Measurements from ENCODE around the gene IL4I1.

IL4I1 gene

DNA sequence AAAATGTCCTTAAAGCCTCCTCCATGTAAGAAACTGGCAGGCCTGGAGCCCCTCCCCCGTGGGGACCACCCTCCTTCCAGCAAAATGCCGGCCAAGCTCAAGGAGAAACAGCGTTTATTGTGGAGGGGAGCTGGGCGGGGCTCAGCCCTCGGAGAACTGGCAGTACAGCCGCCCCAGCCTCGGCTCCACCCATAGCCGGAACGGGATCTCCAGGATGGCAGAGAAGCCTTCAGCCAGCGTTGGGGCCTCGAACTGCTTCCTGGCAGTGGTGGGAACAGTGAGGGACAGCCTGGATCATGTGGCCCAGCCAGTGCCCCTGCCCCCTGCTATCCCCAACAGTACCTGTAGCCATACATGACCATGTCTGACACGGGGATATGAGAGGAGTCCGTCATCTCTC, 35.6 kb downstream of the IL4I1 start:
- Histone ChIP-seq H3K27ac (ENCODE audit: low read depth, low read length) (no peak overlapping the region), H3K4me3 (ENCODE audit: low read depth, low read length) (no peak overlapping the region), H3K27me3 (ENCODE audit: insufficient read depth, low read length) (no peaks in the 10 kb centered on the region), H2AFZ (ENCODE audit: low read length, unreplicated experiment) (no peak overlapping the region), H3K79me2 (ENCODE audit: control insufficient read depth, insufficient read depth, low read length, unreplicated experiment) (peaks cover 13% of the 10 kb centered on the region), H3K36me3 (ENCODE audit: insufficient read depth, low read length) (no peaks in the 10 kb centered on the region), H3K4me1 (ENCODE audit: control insufficient read depth, insufficient read depth, low read length, unreplicated experiment) (peaks cover 19% of the 10 kb centered on the region)

DNA sequence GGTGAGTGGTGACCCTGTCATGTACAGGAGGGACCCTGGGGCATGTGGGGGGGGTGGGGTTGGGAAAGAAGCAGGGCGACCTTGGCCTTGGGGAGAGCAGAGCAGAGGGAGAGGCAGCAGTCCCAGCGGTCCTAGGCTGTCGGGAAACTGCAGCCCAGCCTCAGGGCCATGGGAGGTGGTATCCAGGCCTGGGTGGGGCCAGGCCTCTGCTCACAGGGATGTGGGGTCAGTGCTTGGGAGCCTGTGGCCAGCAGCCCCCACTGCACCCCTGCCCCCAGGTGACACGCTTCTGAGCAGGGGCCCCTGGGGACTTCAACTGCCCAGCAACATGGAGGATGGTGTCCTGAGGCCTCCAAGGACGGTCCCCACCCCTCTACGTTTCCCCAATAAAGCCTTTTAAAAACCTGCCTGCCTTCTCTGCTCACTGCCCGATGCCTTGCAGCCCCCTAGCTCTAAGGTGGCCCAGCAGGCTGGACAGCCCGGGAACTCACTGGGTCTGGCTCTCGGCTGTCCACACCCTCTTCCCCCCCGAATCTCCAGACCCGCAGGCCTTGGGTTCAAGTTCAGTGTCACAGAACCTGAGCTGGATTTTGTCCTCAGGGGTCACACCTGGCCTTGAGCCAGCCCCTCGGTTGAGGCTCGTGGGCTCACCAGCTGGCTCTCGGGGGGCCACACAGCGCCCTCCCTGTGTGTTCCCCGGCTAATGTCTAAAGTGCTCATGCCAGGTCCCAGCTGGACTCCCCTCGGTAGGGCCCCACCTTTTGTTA, 36.2 kb downstream of the IL4I1 start:
- Histone ChIP-seq H3K4me3 (ENCODE audit: low read depth, low read length) (no peak overlapping the region), H3K4me1 (ENCODE audit: control insufficient read depth, insufficient read depth, low read length, unreplicated experiment) (peaks cover 15% of the 10 kb centered on the region), H3K27ac (ENCODE audit: low read depth, low read length) (no peak overlapping the region), H3K79me2 (ENCODE audit: control insufficient read depth, insufficient read depth, low read length, unreplicated experiment) (peaks cover 11% of the 10 kb centered on the region), H3K27me3 (ENCODE audit: insufficient read depth, low read length) (no peaks in the 10 kb centered on the region), H2AFZ (ENCODE audit: low read length, unreplicated experiment) (no peak overlapping the region), H3K36me3 (ENCODE audit: insufficient read depth, low read length) (no peaks in the 10 kb centered on the region)

DNA sequence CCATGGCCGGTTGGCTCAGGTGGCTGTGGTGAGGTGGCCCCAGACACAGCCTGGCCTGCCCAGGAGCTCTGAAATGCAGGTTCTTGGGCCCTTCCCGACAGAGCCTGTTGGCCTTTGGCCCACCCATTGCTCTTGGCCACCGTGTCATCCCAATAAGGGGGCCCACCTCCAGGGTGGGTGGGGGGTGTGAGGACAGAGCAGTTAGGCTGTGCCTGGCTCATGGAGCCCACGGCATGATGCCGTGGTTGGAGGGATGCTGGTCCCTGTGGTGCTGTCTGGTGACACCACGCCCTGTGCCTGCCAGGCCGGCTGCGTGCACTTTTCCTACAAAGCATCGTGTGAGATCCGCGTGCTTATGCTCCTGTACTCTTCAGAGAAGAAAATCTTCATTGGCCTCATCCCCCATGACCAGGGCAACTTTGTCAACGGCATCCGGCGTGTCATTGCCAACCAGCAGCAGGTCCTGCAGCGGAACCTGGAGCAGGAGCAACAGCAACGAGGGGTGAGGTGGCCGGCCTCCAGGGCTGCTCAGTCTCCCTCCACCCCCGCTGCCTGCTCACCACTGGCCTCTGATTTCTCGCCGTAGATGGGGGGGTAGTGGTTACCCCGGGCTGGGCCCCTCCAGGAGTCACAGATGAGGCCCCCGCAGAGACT, 36.9 kb downstream of the IL4I1 start:
- no peaks in the 10 kb centered on the region for H3K36me3 ChIP-seq (ENCODE audit: insufficient read depth, low read length)

DNA sequence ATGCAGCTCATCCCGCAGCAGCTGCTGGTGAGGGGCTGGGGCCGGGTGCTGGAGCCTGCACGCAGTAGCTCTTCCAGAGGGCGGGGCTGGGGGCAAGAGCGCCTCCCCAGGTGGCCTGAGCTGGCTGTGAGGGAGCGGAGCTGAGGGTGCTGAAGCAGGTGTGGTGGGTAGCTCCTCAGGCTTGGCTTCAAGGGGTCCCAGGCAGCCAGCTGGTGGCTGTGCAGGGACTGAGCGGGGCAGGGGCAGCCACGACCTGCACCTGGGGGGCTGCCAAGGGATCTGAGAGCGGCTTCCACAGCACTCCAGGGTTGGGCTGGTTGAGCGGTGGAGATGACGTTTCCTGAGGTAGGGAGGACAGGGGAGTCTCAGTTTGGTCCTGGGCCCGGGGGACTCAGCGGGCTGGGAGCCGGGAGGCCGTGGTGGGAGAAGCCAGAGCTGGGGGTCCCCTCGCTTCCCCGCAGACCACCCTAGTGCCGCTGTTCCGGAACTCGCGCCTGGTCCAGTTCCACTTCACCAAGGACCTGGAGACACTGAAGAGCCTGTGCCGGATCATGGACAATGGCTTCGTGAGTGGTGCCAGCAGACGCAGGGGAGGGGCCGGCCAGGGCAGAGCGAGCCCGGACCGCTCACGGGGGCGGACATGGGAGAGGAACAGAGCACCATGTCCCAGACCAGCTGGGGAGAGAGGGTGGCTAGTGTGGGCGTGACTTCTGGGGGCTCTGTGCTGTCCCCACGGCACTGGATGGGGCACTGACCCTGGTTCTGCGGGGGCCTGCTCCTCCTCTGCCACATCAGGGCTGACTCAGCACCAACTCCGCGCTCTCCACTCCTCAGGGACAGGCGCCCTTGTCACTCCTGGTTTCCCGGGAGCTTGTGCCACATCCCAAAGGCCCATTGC, 38.4 kb downstream of the IL4I1 start:
- Histone ChIP-seq H3K27ac (ENCODE audit: low read depth, low read length) (peak overlapping the region; percentile 54), H2AFZ (ENCODE audit: low read length, unreplicated experiment) (no peak overlapping the region), H3K27me3 (ENCODE audit: insufficient read depth, low read length) (no peaks in the 10 kb centered on the region), H3K36me3 (ENCODE audit: insufficient read depth, low read length) (no peaks in the 10 kb centered on the region), H3K4me3 (ENCODE audit: low read depth, low read length) (no peak overlapping the region), H3K4me1 (ENCODE audit: control insufficient read depth, insufficient read depth, low read length, unreplicated experiment) (peaks cover 15% of the 10 kb centered on the region), H3K79me2 (ENCODE audit: control insufficient read depth, insufficient read depth, low read length, unreplicated experiment) (peaks cover 5% of the 10 kb centered on the region)

More for the DNA sequence above, 36.9 kb downstream of the IL4I1 start:
- H3K4me1 ChIP-seq (ENCODE audit: control insufficient read depth, insufficient read depth, low read length, unreplicated experiment) = peaks cover 15% of the 10 kb centered on the region
- H3K27ac ChIP-seq (ENCODE audit: low read depth, low read length) = peak overlapping the region; percentile 42
- H3K27me3 ChIP-seq (ENCODE audit: insufficient read depth, low read length) = no peaks in the 10 kb centered on the region
- no peak overlapping the region for H2AFZ ChIP-seq (ENCODE audit: low read length, unreplicated experiment)
- H3K79me2 ChIP-seq (ENCODE audit: control insufficient read depth, insufficient read depth, low read length, unreplicated experiment) = peaks cover 7% of the 10 kb centered on the region
- no peak overlapping the region for H3K4me3 ChIP-seq (ENCODE audit: low read depth, low read length)

DNA sequence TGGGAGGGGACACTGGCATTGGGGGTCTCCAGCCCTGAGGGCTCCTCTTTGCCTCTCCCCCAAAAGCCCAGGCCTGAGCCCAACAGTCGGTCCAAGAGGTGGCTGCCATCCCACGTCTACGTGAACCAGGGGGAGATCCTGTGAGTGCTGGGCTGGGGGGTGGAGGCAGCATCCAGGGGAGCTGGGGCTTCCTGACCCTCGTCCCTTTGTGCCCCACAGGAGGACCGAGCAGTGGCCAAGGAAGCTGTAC, 38.9 kb downstream of the IL4I1 start:
- H2AFZ ChIP-seq (ENCODE audit: low read length, unreplicated experiment) = no peak overlapping the region
- peaks cover 9% of the 10 kb centered on the region for H3K79me2 ChIP-seq (ENCODE audit: control insufficient read depth, insufficient read depth, low read length, unreplicated experiment)
- no peaks in the 10 kb centered on the region for H3K36me3 ChIP-seq (ENCODE audit: insufficient read depth, low read length)
- no peaks in the 10 kb centered on the region for H3K27me3 ChIP-seq (ENCODE audit: insufficient read depth, low read length)
- no peak overlapping the region for H3K27ac ChIP-seq (ENCODE audit: low read depth, low read length)
- H3K4me1 ChIP-seq (ENCODE audit: control insufficient read depth, insufficient read depth, low read length, unreplicated experiment) = peaks cover 16% of the 10 kb centered on the region
- no peak overlapping the region for H3K4me3 ChIP-seq (ENCODE audit: low read depth, low read length)

DNA sequence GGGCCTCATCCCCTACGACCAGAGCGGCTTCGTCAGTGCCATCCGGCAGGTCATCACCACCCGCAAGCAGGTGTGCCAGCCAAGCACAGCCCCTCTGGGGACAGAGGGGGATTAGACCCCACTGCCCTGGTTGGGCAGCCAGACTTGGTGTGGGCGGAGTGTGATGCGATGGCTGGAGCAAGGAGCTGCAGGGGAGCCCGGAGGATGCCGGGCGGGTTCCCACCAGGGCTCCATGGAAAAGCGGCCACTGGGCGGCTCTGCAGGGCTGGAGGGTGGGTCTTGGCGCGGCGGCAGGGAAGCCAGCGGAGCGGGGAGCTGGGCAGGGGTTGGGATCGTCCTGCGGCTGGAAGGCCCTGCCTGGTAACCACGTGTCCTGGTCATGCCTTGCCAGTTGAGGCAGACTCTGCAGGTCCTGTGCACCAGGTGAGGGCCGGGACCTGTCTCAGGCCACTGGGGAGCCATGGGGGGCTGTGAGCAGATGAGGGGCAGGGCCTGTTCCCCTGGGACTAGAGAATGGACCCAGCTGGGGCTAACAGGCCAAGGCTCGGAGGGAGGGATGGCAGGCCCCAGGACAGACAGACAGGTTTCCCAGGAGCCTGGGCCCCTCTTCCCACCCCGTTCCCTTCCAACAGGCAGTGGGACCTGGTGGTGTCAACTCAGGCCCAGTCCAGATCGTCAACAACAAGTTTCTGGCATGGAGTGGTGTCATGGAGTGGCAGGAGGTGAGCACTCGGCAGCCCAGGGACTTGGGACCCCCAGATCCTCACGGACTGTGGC, 39.4 kb downstream of the IL4I1 start:
- Histone ChIP-seq H3K27ac (ENCODE audit: low read depth, low read length) (no peak overlapping the region), H3K27me3 (ENCODE audit: insufficient read depth, low read length) (no peaks in the 10 kb centered on the region), H3K4me3 (ENCODE audit: low read depth, low read length) (no peak overlapping the region), H3K79me2 (ENCODE audit: control insufficient read depth, insufficient read depth, low read length, unreplicated experiment) (peaks cover 14% of the 10 kb centered on the region), H2AFZ (ENCODE audit: low read length, unreplicated experiment) (no peak overlapping the region), H3K36me3 (ENCODE audit: insufficient read depth, low read length) (no peaks in the 10 kb centered on the region), H3K4me1 (ENCODE audit: control insufficient read depth, insufficient read depth, low read length, unreplicated experiment) (peaks cover 21% of the 10 kb centered on the region)

DNA sequence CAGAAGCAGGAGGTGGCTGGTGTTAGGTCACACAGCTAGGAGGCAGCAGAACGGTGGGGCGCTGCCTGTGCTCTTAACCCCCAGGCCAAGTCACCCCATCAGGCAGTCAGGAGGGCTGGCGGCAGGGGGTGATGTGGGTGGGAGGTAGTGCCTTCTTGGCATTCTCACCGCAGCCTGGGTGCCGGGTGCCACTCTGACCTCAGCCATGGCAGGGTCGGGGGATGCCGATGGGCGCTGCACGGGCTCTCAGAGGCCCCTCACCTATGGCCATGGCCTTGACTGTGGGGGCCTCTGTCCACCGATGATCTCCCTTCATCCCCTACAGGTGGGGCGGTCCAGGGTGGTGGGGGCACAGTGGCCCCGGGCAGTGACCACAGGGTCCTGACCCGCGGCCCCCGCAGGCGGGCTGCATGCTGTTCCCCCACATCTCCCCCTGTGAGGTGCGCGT, 40.1 kb downstream of the IL4I1 start:
- H3K79me2 ChIP-seq (ENCODE audit: control insufficient read depth, insufficient read depth, low read length, unreplicated experiment) = peaks cover 21% of the 10 kb centered on the region
- peaks cover 23% of the 10 kb centered on the region for H3K4me1 ChIP-seq (ENCODE audit: control insufficient read depth, insufficient read depth, low read length, unreplicated experiment)
- no peak overlapping the region for H3K4me3 ChIP-seq (ENCODE audit: low read depth, low read length)
- H3K27me3 ChIP-seq (ENCODE audit: insufficient read depth, low read length) = no peaks in the 10 kb centered on the region
- no peaks in the 10 kb centered on the region for H3K36me3 ChIP-seq (ENCODE audit: insufficient read depth, low read length)
- no peak overlapping the region for H2AFZ ChIP-seq (ENCODE audit: low read length, unreplicated experiment)
- no peak overlapping the region for H3K27ac ChIP-seq (ENCODE audit: low read depth, low read length)

DNA sequence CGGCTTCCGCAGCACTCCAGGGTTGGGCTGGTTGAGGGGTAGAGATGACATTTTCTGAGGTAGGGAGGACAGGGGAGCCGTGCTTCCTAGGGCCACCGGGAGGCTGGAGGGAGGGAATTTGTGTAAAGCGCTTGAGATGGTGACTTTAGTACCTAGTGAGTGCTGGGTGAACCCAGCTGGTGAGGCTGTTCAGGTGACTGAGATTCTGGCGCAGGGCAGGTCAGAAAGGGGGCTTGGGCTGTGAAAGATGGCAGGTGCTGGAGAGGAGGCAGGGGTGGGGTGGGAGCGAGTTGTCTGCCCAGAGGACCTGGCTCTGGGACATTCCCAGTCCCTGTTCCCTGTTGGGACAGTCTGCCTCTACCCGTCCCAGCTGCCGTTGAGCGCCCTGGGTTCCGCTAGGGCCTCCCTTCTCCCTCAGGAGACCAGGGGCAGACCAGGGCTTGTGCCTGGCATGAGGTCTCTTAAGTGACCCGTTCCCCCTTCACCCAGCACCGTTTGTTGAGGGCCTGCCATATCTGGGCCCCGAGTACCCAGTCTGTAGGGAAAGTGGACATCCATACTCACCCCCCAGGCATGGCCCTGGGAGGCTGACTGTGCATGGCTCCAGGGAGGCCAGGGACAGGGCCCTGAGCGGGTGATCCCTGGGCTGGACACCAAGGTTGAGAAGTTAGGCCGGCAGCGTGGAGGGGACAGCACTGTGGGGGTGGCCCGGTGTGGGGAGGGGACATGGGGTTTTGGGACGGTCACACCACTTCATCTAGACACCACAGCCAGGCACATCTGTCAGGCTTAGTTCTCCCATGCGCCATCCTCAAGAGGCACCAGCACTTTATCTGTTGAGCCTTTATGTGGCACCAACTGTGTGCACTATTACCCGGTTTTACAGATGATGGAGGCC, 40.8 kb downstream of the IL4I1 start:
- no peak overlapping the region for H2AFZ ChIP-seq (ENCODE audit: low read length, unreplicated experiment)
- no peaks in the 10 kb centered on the region for H3K27me3 ChIP-seq (ENCODE audit: insufficient read depth, low read length)
- no peaks in the 10 kb centered on the region for H3K36me3 ChIP-seq (ENCODE audit: insufficient read depth, low read length)
- no peak overlapping the region for H3K27ac ChIP-seq (ENCODE audit: low read depth, low read length)
- peaks cover 21% of the 10 kb centered on the region for H3K79me2 ChIP-seq (ENCODE audit: control insufficient read depth, insufficient read depth, low read length, unreplicated experiment)
- H3K4me1 ChIP-seq (ENCODE audit: control insufficient read depth, insufficient read depth, low read length, unreplicated experiment) = peaks cover 23% of the 10 kb centered on the region
- H3K4me3 ChIP-seq (ENCODE audit: low read depth, low read length) = no peak overlapping the region

DNA sequence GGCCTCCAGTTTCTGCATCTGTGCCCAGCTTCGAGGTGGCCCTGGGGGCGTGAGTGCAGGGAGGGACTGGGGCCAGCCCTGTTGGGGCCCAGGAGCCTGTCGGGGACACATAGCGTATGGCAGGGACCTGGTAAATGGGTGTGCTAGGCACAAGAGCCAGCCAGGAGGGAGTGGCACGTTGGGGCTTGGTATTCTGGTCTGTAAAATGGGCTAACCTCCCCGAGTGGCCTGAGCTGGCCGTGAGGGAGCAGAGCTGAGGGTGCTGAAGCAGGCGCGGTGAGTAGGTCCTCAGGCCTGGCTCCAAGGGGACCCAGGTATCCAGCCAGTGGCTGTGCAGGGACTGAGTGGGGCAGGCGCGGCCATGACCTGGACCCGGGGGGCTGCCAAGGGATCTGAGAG, 41.4 kb downstream of the IL4I1 start:
- Histone ChIP-seq H3K4me3 (ENCODE audit: low read depth, low read length) (no peak overlapping the region), H3K79me2 (ENCODE audit: control insufficient read depth, insufficient read depth, low read length, unreplicated experiment) (peaks cover 21% of the 10 kb centered on the region), H3K36me3 (ENCODE audit: insufficient read depth, low read length) (no peaks in the 10 kb centered on the region), H3K27me3 (ENCODE audit: insufficient read depth, low read length) (no peaks in the 10 kb centered on the region), H3K27ac (ENCODE audit: low read depth, low read length) (no peak overlapping the region), H2AFZ (ENCODE audit: low read length, unreplicated experiment) (no peak overlapping the region), H3K4me1 (ENCODE audit: control insufficient read depth, insufficient read depth, low read length, unreplicated experiment) (peaks cover 23% of the 10 kb centered on the region)
